ENCODE data around the gene FAM53B. TPM values are rescaled to one million over a fixed set of nuclear protein-coding genes. Genes with fewer than 3 reads are reported as not detected.
A peak's percentile ranks its signal among the peaks of the same experiment; 100 is the strongest.

Gene FAM53B
- total and polyA plus RNA-seq, 8 donors = 5.7 to 46.9 (median 11.4) TPM

GRCh38 chr10:124716369-124716768 is 27.8 kb downstream of the FAM53B start:
- TF ChIP-seq POLR2A (IDR thresholded peaks at IDR 0.05) = no peak
- intact Hi-C loops (cut with DNase I; ENCODE audit: low total_unique reads) = no loop called here
- no peak for DNase-seq
- Histone ChIP-seq H3K36me3 (no peaks in the 10 kb centered on the region), H3K27ac (peak overlapping the region in 2 of 5 donors; percentile 1 to 35), H3K9me3 (no peaks in the 10 kb centered on the region), H3K4me3 (no peak overlapping the region), H3K4me1 (peaks cover 30 to 88% (median 71%) of the 10 kb centered on the region in 4 donors), H3K27me3 (no peaks in the 10 kb centered on the region)
- WGBS, 5 donors = 75 to 93% (median 81%) methylated on average over 4 of the region's 4 CpGs

DNA sequence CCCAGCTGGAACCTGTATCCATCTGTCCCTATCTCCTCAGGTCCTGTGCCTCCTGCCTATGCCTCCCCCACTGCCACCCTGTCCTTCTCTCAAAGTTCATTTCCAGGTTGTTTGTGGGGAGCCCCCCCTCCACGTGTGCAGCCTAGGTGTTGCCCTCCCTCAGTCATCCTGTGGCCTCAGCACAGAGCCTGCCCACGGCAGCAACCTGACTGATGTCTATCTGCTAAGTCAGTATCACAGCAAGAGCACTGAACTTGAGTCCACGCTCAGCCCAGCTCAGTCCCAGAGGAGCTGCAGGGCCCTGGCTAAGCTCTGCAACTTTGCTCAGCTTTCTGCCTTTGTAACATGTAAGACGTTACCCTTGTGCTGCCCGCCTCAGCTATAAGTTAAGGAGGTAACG is 28.7 kb downstream of the FAM53B start:
- H3K4me3 ChIP-seq = no peak overlapping the region
- peak overlapping the region in 2 of 5 donors; percentile 1 to 35 for H3K27ac ChIP-seq
- intact Hi-C loops (cut with DNase I; ENCODE audit: low total_unique reads) = no loop called here
- peaks cover 25 to 88% (median 66%) of the 10 kb centered on the region in 4 donors for H3K4me1 ChIP-seq
- DNase-seq = no peak
- H3K36me3 ChIP-seq = no peaks in the 10 kb centered on the region
- whole genome bisulfite sequencing, 5 donors = 56 to 61% (median 59%) methylated on average over 6 of the region's 6 CpGs
- H3K27me3 ChIP-seq = no peaks in the 10 kb centered on the region
- TF ChIP-seq EP300 (IDR thresholded peaks at IDR 0.05) = no peak
- TF ChIP-seq POLR2AphosphoS5 (IDR thresholded peaks at IDR 0.05) = no peak
- no peak for TF ChIP-seq CTCF (IDR thresholded peaks at IDR 0.05)
- no peak for TF ChIP-seq POLR2A (IDR thresholded peaks at IDR 0.05)
- no peaks in the 10 kb centered on the region for H3K9me3 ChIP-seq

DNA sequence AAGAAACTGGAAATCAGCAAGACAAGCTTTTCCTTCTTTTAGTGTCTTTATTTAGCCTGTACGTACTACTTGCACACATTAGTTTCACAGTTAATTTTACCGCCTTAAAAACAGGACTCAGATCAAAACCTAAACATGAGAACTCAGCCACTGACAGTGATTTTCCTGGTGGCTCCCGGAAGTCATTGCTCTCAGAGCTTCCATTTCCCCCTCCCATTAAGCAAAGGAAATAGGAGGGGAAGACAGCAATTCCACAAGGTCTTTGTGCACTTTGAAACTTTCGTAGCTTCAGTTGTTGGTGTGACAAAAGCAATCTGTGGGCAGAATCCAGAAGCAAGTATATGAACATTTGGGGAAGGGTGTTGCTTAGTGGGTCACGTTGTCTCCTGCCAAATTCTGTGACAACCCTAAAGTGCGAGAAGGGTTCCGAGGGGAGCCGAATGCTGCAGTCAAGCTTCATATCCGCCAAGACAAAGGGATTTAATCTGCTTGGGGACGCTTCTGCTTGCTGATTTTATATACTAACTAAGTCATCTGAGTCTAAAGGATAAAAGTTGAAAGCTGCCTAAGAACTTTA is 30.4 kb downstream of the FAM53B start:
- Histone ChIP-seq H3K4me3 (no peak overlapping the region), H3K9me3 (no peaks in the 10 kb centered on the region), H3K27me3 (no peaks in the 10 kb centered on the region), H3K36me3 (no peaks in the 10 kb centered on the region), H3K27ac (peak overlapping the region in 1 of 5 donors; percentile 32), H3K4me1 (peaks cover 30 to 88% (median 69%) of the 10 kb centered on the region in 4 donors)
- no peak for DNase-seq
- TF ChIP-seq POLR2A (IDR thresholded peaks at IDR 0.05) (no peak), EP300 (IDR thresholded peaks at IDR 0.05) (no peak), CTCF (IDR thresholded peaks at IDR 0.05) (no peak), POLR2AphosphoS5 (IDR thresholded peaks at IDR 0.05) (no peak)
- WGBS, 5 donors = 65 to 68% (median 67%) methylated on average over 10 of the region's 10 CpGs
- intact Hi-C loops (cut with DNase I; ENCODE audit: low total_unique reads) = no loop called here

- Histone ChIP-seq H3K4me3 (no peak overlapping the region), H3K36me3 (no peaks in the 10 kb centered on the region), H3K9me3 (no peaks in the 10 kb centered on the region), H3K27ac (no peak overlapping the region), H3K4me1 (peaks cover 30 to 88% (median 68%) of the 10 kb centered on the region in 4 donors), H3K27me3 (no peaks in the 10 kb centered on the region)
- DNase-seq = no peak
- intact Hi-C loops (cut with DNase I; ENCODE audit: low total_unique reads) = no loop called here
- TF ChIP-seq EP300 (IDR thresholded peaks at IDR 0.05) (no peak), CTCF (IDR thresholded peaks at IDR 0.05) (no peak), POLR2AphosphoS5 (IDR thresholded peaks at IDR 0.05) (no peak), POLR2A (IDR thresholded peaks at IDR 0.05) (no peak)
- 85 to 92% (median 89%) methylated on average over 4 to 5 of the region's 5 CpGs for WGBS, 5 donors
Observed at GRCh38 chr10:124712704-124713407, 31.3 kb downstream of the FAM53B start.

DNA sequence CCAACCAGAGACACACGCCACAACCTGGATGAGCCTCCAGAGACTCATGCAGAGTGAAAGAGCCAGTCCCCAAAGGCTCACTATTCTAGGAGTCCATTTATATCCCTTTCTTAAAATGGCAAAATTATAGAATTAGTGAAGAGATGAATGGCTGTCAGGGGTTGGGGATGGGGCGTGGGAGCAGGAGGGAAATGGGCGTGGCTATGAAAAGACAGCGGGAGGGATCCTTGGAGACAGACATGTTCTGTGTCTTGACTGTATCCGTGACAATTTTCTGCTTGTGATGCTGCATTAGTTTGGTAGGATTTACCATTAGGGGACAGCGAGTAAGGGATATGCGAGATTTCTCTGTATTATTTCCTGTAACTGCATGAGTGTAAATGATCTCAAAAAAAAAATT is 33.0 kb downstream of the FAM53B start:
- Histone ChIP-seq H3K27me3 (no peaks in the 10 kb centered on the region), H3K9me3 (no peaks in the 10 kb centered on the region), H3K4me1 (peaks cover 45 to 88% (median 70%) of the 10 kb centered on the region in 4 donors), H3K4me3 (no peak overlapping the region), H3K36me3 (peaks cover under 1 to 5% (median 3%) of the 10 kb centered on the region in 4 donors), H3K27ac (peak overlapping the region in 2 of 5 donors; percentile 64 to 83)
- intact Hi-C loops (cut with DNase I; ENCODE audit: low total_unique reads) = no loop called here
- DNase-seq = peak in 1 of 2 donors; percentile 40
- WGBS, 5 donors = 78 to 88% (median 80%) methylated on average over 7 of the region's 7 CpGs
- no peak for TF ChIP-seq EP300 (IDR thresholded peaks at IDR 0.05)
- TF ChIP-seq POLR2AphosphoS5 (IDR thresholded peaks at IDR 0.05) = no peak
- TF ChIP-seq POLR2A (IDR thresholded peaks at IDR 0.05) = no peak
- no peak for TF ChIP-seq CTCF (IDR thresholded peaks at IDR 0.05)
